SH-SY5Y (cell line): ENCODE measurements around the gene ANTXR1.

Source experiments
- GATA2 ChIP-seq: IDR thresholded peaks from 2 replicates; pipeline ENCODE4 v1.6.1; 2011; ENCODE audit warnings: mild to moderate bottlenecking, low read depth, low read length
- GATA3 ChIP-seq: IDR thresholded peaks from 2 replicates; pipeline ENCODE4 v1.6.1; 2011; ENCODE audit warnings: low read depth, mild to moderate bottlenecking, low read length, moderate library complexity

- no peak for TF ChIP-seq GATA2
- TF ChIP-seq GATA3, result no peak
These were observed 19.4 kb downstream of the ANTXR1 start for GRCh38 chr2:69032336-69032735.
